ENCODE results near the gene PATL1.
A peak's percentile ranks its signal among the peaks of the same experiment; 100 is the strongest.
"Not testable (repeated sequence)": the region's sequence is repeated elsewhere in the genome, so short reads cannot be mapped to it uniquely, and the experiment has no call there.

The PATL1 gene

GRCh38 chr11:59659981-59660380, 8.9 kb downstream of the PATL1 start:
- no peak for TF ChIP-seq Cebpa-rat (IDR thresholded peaks at IDR 0.05)
- Histone ChIP-seq H3K9ac (no peak overlapping the region), H3K27me3 (no peaks in the 10 kb centered on the region), H3K27ac (0 out of 22 replicates have a peak overlapping the region, but pooled peaks of 1 of the 11 experiments have one; percentile 7), H3K9me3 (replicated peaks in 1 of 11) (no peaks in the 10 kb centered on the region), H3K4me2 (peak overlapping the region in 2 of 11 experiments; percentile 56 to 61; a peak in 4 of 22 replicates), H3K36me3 (peaks cover 86 to 100% (median 97%) of the 10 kb centered on the region in 11 experiments), H3K4me3 (no peak overlapping the region), H4K20me1 (peaks cover 23 to 99% (median 66%) of the 10 kb centered on the region in 11 experiments; a peak in 21 of 22 replicates), H3K4me1 (peaks cover 0 to 51% (median 6%) of the 10 kb centered on the region in 10 experiments; a peak in 8 of 20 replicates)

DNA sequence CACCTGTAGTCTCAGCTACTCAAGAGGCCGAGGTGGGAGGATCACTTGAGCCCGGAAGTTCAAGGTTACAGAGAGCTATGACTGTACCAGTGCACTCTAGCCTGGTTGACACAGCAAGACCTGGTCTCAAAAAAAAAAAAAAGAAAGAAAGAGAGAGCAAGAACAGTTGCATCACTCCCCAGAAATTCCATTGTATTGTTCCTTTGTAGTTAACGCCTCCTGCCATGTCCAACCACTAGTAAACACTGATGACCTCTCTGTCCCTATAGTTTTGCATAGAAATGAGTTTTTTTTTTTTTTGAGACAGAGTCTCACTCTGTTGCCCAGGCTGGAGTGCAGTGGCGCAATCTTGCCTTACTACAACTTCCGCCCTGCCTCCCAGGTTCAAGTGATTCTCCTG, 10.8 kb downstream of the PATL1 start:
- H3K9ac ChIP-seq: no peak overlapping the region
- H3K4me2 ChIP-seq: no peak overlapping the region
- peaks cover 0 to 32% (median 6%) of the 10 kb centered on the region in 10 experiments; a peak in 8 of 20 replicates for H3K4me1 ChIP-seq
- peaks cover 14 to 97% (median 53%) of the 10 kb centered on the region in 11 experiments; a peak in 20 of 22 replicates for H4K20me1 ChIP-seq
- TF ChIP-seq Cebpa-rat (IDR thresholded peaks at IDR 0.05): no peak
- no peaks in the 10 kb centered on the region for H3K27me3 ChIP-seq
- H3K9me3 ChIP-seq (replicated peaks in 1 of 11): no peaks in the 10 kb centered on the region
- H3K27ac ChIP-seq: no peak overlapping the region
- no peak overlapping the region for H3K4me3 ChIP-seq
- peaks cover 86 to 100% (median 97%) of the 10 kb centered on the region in 11 experiments for H3K36me3 ChIP-seq

- Histone ChIP-seq H3K9ac (no peak overlapping the region), H3K4me1 (peaks cover 0 to under 1% (median 0%) of the 10 kb centered on the region in 10 experiments; a peak in 2 of 20 replicates), H3K9me3 (replicated peaks in 1 of 11) (no peaks in the 10 kb centered on the region), H3K36me3 (peaks cover 97 to 100% (median 100%) of the 10 kb centered on the region in 11 experiments), H3K27me3 (no peaks in the 10 kb centered on the region), H3K4me2 (no peak overlapping the region), H3K27ac (no peak overlapping the region), H4K20me1 (peaks cover 0 to 90% (median 28%) of the 10 kb centered on the region in 11 experiments; a peak in 17 of 22 replicates), H3K4me3 (no peak overlapping the region)
- no peak for TF ChIP-seq Cebpa-rat (IDR thresholded peaks at IDR 0.05)
These were observed 13.9 kb downstream of the PATL1 start for GRCh38 chr11:59654893-59655292.

GRCh38 chr11:59647245-59647980, 21.4 kb downstream of the PATL1 start:
- Histone ChIP-seq H3K4me3 (no peak overlapping the region), H3K27ac (no peak overlapping the region), H3K9ac (no peak overlapping the region), H4K20me1 (peaks cover 0 to 59% (median 0%) of the 10 kb centered on the region in 11 experiments; a peak in 10 of 22 replicates), H3K36me3 (peaks cover 97 to 100% (median 98%) of the 10 kb centered on the region in 11 experiments), H3K4me2 (peak overlapping the region in 1 of 11 experiments; percentile 41; a peak in 1 of 22 replicates), H3K27me3 (no peaks in the 10 kb centered on the region), H3K9me3 (replicated peaks in 1 of 11) (0 out of 22 replicates have a peak, but pooled peaks cover 0 to 4% (median 0%) of the 10 kb centered on the region in 11 experiments), H3K4me1 (peaks cover 0 to 11% (median 0%) of the 10 kb centered on the region in 10 experiments; a peak in 2 of 20 replicates)
- no peak for TF ChIP-seq Cebpa-rat (IDR thresholded peaks at IDR 0.05)

- H3K27me3 ChIP-seq: no peaks in the 10 kb centered on the region
- H3K4me2 ChIP-seq: no peak overlapping the region
- H3K4me1 ChIP-seq: peaks cover 0 to 11% (median 0%) of the 10 kb centered on the region in 10 experiments; a peak in 2 of 20 replicates
- TF ChIP-seq Cebpa-rat (IDR thresholded peaks at IDR 0.05): no peak
- H3K27ac ChIP-seq: no peak overlapping the region
- H3K4me3 ChIP-seq: no peak overlapping the region
- 0 out of 22 replicates have a peak, but pooled peaks cover 0 to 4% (median 0%) of the 10 kb centered on the region in 11 experiments for H3K9me3 ChIP-seq (replicated peaks in 1 of 11)
- no peak overlapping the region for H3K9ac ChIP-seq
- H3K36me3 ChIP-seq: peaks cover 95 to 100% (median 98%) of the 10 kb centered on the region in 11 experiments
- peaks cover 0 to 61% (median 0%) of the 10 kb centered on the region in 11 experiments; a peak in 7 of 22 replicates for H4K20me1 ChIP-seq
These were observed 24.3 kb downstream of the PATL1 start for GRCh38 chr11:59644528-59644927.

GRCh38 chr11:59643390-59643789, 25.4 kb downstream of the PATL1 start:
- TF ChIP-seq Cebpa-rat (IDR thresholded peaks at IDR 0.05): peak in 2 of 11 experiments; percentile 37 to 44; a peak in 2 of 22 replicates
- Histone ChIP-seq H3K4me1 (peaks cover 0 to 11% (median 0%) of the 10 kb centered on the region in 10 experiments; a peak in 2 of 20 replicates), H3K4me2 (no peak overlapping the region), H4K20me1 (peaks cover 0 to 66% (median 0%) of the 10 kb centered on the region in 11 experiments; a peak in 7 of 22 replicates), H3K27ac (no peak overlapping the region), H3K4me3 (no peak overlapping the region), H3K9me3 (replicated peaks in 1 of 11) (0 out of 22 replicates have a peak, but pooled peaks cover 0 to 4% (median 0%) of the 10 kb centered on the region in 11 experiments), H3K36me3 (peaks cover 95 to 100% (median 98%) of the 10 kb centered on the region in 11 experiments), H3K9ac (no peak overlapping the region), H3K27me3 (no peaks in the 10 kb centered on the region)

- no peak overlapping the region for H3K9ac ChIP-seq
- H3K4me2 ChIP-seq: no peak overlapping the region
- H3K36me3 ChIP-seq: peaks cover 93 to 100% (median 97%) of the 10 kb centered on the region in 11 experiments
- H3K4me1 ChIP-seq: no peaks in the 10 kb centered on the region
- no peaks in the 10 kb centered on the region for H3K27me3 ChIP-seq
- no peak overlapping the region for H3K27ac ChIP-seq
- TF ChIP-seq Cebpa-rat (IDR thresholded peaks at IDR 0.05): no peak
- H3K4me3 ChIP-seq: no peak overlapping the region
- H3K9me3 ChIP-seq (replicated peaks in 1 of 11): 0 out of 22 replicates have a peak, but pooled peaks cover 0 to 4% (median 0%) of the 10 kb centered on the region in 11 experiments
- peaks cover 0 to 69% (median 3%) of the 10 kb centered on the region in 11 experiments; a peak in 7 of 22 replicates for H4K20me1 ChIP-seq
These were observed 27.7 kb downstream of the PATL1 start for GRCh38 chr11:59641156-59641555.

DNA sequence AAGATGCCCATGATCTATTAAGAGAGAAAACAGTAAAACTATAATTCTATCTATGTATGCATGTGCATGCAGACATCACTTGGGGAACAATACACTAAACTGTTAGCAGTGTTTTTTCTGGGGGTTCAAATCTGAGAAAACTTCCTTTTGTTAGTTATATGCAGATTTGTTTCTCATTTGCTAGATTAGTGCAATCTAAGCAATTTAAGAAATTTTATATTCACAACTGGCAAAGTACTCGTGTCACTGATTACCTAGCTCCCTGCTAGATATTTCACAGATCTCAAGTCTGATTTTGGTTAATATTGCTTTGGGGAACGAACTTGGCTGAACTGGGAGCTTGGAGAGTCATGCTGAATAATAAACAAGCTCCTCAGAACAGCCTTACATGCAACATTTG, 38.3 kb downstream of the PATL1 start:
- Histone ChIP-seq H3K4me1 (0 out of 20 replicates have a peak, but pooled peaks cover 0 to 4% (median 0%) of the 10 kb centered on the region in 10 experiments), H3K4me2 (no peak overlapping the region), H3K36me3 (peaks cover 26 to 56% (median 40%) of the 10 kb centered on the region in 11 experiments), H3K4me3 (no peak overlapping the region), H3K27me3 (no peaks in the 10 kb centered on the region), H4K20me1 (no peaks in the 10 kb centered on the region), H3K9me3 (replicated peaks in 1 of 11) (peaks cover 0 to 5% (median 0%) of the 10 kb centered on the region in 11 experiments; a peak in 1 of 22 replicates), H3K9ac (no peak overlapping the region), H3K27ac (no peak overlapping the region)
- no peak for TF ChIP-seq Cebpa-rat (IDR thresholded peaks at IDR 0.05)

GRCh38 chr11:59629996-59630395, 38.8 kb downstream of the PATL1 start:
- H3K9ac ChIP-seq: no peak overlapping the region
- H3K27me3 ChIP-seq: no peaks in the 10 kb centered on the region
- 0 out of 20 replicates have a peak, but pooled peaks cover 0 to 4% (median 0%) of the 10 kb centered on the region in 10 experiments for H3K4me1 ChIP-seq
- H3K9me3 ChIP-seq (replicated peaks in 1 of 11): peaks cover 0 to 5% (median 0%) of the 10 kb centered on the region in 11 experiments; a peak in 1 of 22 replicates
- H3K27ac ChIP-seq: no peak overlapping the region
- TF ChIP-seq Cebpa-rat (IDR thresholded peaks at IDR 0.05): no peak
- peaks cover 21 to 51% (median 35%) of the 10 kb centered on the region in 11 experiments for H3K36me3 ChIP-seq
- no peak overlapping the region for H3K4me3 ChIP-seq
- no peak overlapping the region for H3K4me2 ChIP-seq
- no peaks in the 10 kb centered on the region for H4K20me1 ChIP-seq

- H3K4me3 ChIP-seq; H3K9ac ChIP-seq; H3K4me2 ChIP-seq; H3K4me1 ChIP-seq; H3K9me3 ChIP-seq (replicated peaks in 1 of 11); H3K27me3 ChIP-seq; H4K20me1 ChIP-seq; H3K27ac ChIP-seq: not testable (repeated sequence)
- H3K36me3 ChIP-seq: peaks cover 13 to 28% (median 24%) of the 10 kb centered on the region in 11 experiments
These were observed 41.9 kb downstream of the PATL1 start for GRCh38 chr11:59626969-59627368.
